Thymus (tissue), 11 donors: Measurements from ENCODE around the gene NDUFB11. TPM values are rescaled to one million over a fixed set of nuclear protein-coding genes. Genes with fewer than 3 reads are reported as not detected.

Experiments used
- DNase-seq, 9 donors: peaks; one replicate each; pipeline ENCODE4 v3.0.0-alpha.2; 2013; ENCODE audit warnings: low spot score in 9 of 9, low read depth in 6 of 9, missing footprints in 1 of 9
- H3K27ac ChIP-seq, 2 donors: one replicate each; pipeline ENCODE4 v1.5.1; 2013; ENCODE audit warnings: control low read depth in 1 of 2, low read depth in 1 of 2, low read length in 1 of 2, mild to moderate bottlenecking in 1 of 2, moderate library complexity in 1 of 2
- H3K27me3 ChIP-seq, 2 donors: one replicate each; pipeline ENCODE4 v1.5.1; 2013; ENCODE audit warnings: low read length in 1 of 2; ENCODE audit not compliant: control insufficient read depth in 2 of 2, insufficient read depth in 1 of 2
- H3K36me3 ChIP-seq, 2 donors: one replicate each; pipeline ENCODE4 v1.5.1; 2013; ENCODE audit warnings: low read length in 1 of 2, mild to moderate bottlenecking in 1 of 2, moderate library complexity in 1 of 2; ENCODE audit not compliant: control insufficient read depth in 2 of 2, insufficient read depth in 2 of 2
- H3K4me1 ChIP-seq, 2 donors: one replicate each; pipeline ENCODE4 v1.5.1; 2013; ENCODE audit warnings: low read length in 2 of 2; ENCODE audit not compliant: control insufficient read depth in 2 of 2, insufficient read depth in 2 of 2
- H3K4me3 ChIP-seq, 2 donors: one replicate each; pipeline ENCODE4 v1.5.1; 2013; ENCODE audit warnings: low read length in 2 of 2, control low read depth in 1 of 2, mild to moderate bottlenecking in 1 of 2
- H3K9me3 ChIP-seq, 2 donors: one replicate each; pipeline ENCODE4 v1.5.1; 2013; ENCODE audit warnings: low read length in 1 of 2, mild to moderate bottlenecking in 1 of 2; ENCODE audit not compliant: control insufficient read depth in 2 of 2, insufficient read depth in 1 of 2
- WGBS: extraction: QIAGEN DNeasy Blood & Tissue Kit; methylation state at CpG from one replicate; pipeline ENCODE4 v1.1.7; 2013; 5-methylcytosine and 5-hydroxymethylcytosine counted together
- polyA plus RNA-seq: library from polyadenylated mRNA; stranded (reverse); fragments of 200-250 nt; gene quantifications from one replicate; pipeline ENCODE4 v1.2.3, GENCODE V29; 2013
- total RNA-seq: library from RNA; stranded (reverse); fragments of 120-200 nt; gene quantifications from one replicate; pipeline ENCODE4 v1.2.4, GENCODE V29; 2013
- donor health status: healthy.

NDUFB11 gene
- total and polyA plus RNA-seq, 2 donors, result 59.2 to 109 TPM

DNA sequence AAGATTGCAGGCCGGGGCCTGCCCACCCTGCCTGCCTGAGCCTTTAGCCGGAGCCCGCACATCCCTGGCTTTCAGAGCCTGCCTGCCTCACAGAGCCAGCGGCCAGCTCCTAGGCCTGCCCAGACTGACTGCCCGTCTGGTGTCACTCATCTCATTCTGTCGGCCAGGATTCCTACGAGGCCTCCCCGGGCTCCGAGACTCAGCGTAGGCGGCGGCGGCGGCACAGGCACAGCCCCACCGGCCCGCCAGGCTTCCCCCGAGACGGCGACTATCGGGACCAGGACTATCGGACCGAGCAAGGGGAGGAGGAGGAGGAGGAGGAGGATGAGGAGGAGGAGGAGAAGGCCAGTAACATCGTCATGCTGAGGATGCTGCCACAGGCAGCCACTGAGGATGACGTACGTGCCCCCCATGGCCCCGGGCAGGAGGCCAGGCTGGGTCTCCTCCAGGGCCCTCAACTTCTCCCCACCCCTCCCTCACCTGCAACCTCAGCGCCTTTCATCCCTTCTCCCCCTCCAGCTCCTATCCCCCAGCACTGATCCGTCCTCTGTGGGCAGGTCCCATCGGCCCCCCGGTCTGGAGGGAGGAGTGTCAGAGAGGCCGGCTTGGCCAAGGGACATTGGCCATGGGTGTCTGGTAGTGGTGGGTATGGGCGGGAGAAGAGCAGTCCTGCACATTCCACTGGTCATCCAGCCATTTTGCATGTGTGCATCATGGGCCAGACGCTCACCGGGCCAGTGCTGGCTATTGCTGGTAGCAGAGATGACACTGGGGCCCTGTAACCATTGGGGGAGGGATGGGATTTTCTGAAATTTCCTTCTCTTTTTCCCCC lies 26.6 kb upstream of the NDUFB11 start:
- Histone ChIP-seq H3K36me3 (peaks cover 52 to 56% of the 10 kb centered on the region in 2 donors), H3K9me3 (no peaks in the 10 kb centered on the region), H3K27ac (no peak overlapping the region), H3K4me3 (no peak overlapping the region), H3K27me3 (no peaks in the 10 kb centered on the region), H3K4me1 (no peaks in the 10 kb centered on the region)
- no peak for DNase-seq
- 98% methylated on average over 34 of the region's 34 CpGs for WGBS

DNA sequence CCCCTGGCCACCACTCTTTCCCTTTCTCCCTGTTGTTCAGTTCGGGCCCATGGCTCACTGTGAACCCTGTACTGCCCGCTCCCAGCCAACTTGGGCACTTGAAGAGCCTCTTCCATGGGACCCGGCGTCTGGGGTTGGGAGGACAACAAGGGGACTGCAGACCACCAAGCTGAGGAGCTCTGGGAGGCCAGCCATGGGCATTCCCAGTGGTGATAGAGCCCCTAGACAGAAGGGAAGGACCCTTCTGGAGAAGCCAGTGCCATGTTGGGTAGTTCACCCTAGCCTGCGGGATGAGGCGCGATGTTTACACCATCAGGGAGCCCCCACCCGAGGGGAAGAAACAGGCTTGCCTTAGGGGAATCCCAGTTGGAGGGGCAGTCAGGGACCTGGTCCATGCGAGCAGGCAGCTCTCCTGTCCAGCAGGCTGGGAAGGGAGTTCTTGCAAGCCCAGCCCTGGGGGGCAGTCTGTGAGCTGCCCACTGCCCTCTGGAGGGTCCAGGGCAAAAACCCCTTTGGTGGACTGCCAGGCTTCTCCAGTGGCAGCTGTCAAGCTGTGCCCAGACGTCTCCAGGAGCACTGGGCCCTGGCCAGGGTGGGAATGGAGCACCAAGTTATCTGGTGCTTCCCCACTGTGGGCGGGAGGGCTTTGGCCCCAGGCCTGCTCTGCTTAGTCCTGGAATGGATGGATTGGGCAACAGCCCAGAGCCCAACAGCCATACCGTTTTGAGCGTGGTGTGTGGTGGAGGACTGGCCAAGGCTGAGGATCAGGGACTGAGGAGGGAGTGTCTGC lies 25.4 kb upstream of the NDUFB11 start:
- H3K36me3 ChIP-seq, result peaks cover 47 to 53% of the 10 kb centered on the region in 2 donors
- DNase-seq, result no peak
- no peaks in the 10 kb centered on the region for H3K9me3 ChIP-seq
- H3K27ac ChIP-seq, result no peak overlapping the region
- no peaks in the 10 kb centered on the region for H3K27me3 ChIP-seq
- WGBS, result 95% methylated on average over 13 of the region's 13 CpGs
- H3K4me1 ChIP-seq, result no peaks in the 10 kb centered on the region
- H3K4me3 ChIP-seq, result no peak overlapping the region

GRCh38 chrX:47169273-47169672 lies 24.8 kb upstream of the NDUFB11 start:
- Histone ChIP-seq H3K36me3 (peaks cover 43 to 53% of the 10 kb centered on the region in 2 donors), H3K27me3 (no peaks in the 10 kb centered on the region), H3K27ac (no peak overlapping the region), H3K4me3 (no peak overlapping the region), H3K9me3 (no peaks in the 10 kb centered on the region), H3K4me1 (no peaks in the 10 kb centered on the region)
- WGBS, result over 99% methylated on average over 19 of the region's 19 CpGs
- DNase-seq, result no peak

GRCh38 chrX:47168495-47169073 lies 24.1 kb upstream of the NDUFB11 start:
- no peak for DNase-seq
- no peak overlapping the region for H3K4me3 ChIP-seq
- H3K36me3 ChIP-seq, result peaks cover 43 to 51% of the 10 kb centered on the region in 2 donors
- no peak overlapping the region for H3K27ac ChIP-seq
- no peaks in the 10 kb centered on the region for H3K9me3 ChIP-seq
- no peaks in the 10 kb centered on the region for H3K4me1 ChIP-seq
- H3K27me3 ChIP-seq, result no peaks in the 10 kb centered on the region
- 96% methylated on average over 6 of the region's 6 CpGs for WGBS

DNA sequence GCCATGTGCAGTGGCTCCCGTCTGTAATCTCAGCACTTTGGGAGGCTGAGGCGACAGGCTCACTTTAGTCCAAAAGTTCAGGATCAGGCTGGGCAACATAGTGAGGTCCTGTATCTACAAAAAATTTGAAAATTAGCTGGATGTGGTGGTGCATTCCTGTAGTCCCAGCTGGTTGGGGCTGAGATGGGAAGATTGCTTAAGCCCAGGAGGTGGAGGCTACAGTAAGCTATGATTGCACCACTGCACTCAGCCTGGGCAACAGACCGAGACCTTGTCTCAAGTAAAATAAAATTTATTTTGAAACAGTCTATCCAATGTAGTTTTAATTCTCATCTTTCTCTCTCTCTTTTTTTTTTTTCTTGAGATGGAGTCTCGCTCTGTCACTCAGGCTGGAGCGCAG lies 21.6 kb upstream of the NDUFB11 start:
- Histone ChIP-seq H3K27me3 (no peaks in the 10 kb centered on the region), H3K27ac (no peak overlapping the region), H3K4me3 (no peak overlapping the region), H3K36me3 (peaks cover 25 to 30% of the 10 kb centered on the region in 2 donors), H3K9me3 (no peaks in the 10 kb centered on the region), H3K4me1 (no peaks in the 10 kb centered on the region)
- WGBS, result 98% methylated on average over 5 of the region's 5 CpGs
- no peak for DNase-seq

DNA sequence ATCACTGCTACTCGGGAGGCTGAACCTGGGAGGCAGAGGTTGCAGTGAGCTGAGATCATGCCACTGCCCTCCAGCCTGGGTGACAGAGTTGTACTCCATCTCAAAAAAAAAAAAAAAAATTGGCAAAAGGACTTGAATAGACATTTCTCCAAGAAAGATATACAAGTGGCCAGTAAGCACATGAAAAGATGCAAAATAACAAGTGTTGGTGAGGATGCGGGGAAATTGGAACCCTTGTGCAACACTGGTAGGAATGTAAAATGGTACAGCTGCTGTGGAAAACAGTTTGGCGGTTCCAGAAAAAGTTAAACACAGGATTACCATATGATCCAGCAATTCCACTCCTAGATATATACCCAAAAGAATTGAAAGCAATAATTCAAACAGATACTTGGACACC lies 19.9 kb upstream of the NDUFB11 start:
- H3K9me3 ChIP-seq, result no peaks in the 10 kb centered on the region
- H3K36me3 ChIP-seq, result peaks cover 11 to 13% of the 10 kb centered on the region in 2 donors
- H3K4me1 ChIP-seq, result no peaks in the 10 kb centered on the region
- no peak overlapping the region for H3K27ac ChIP-seq
- H3K27me3 ChIP-seq, result no peaks in the 10 kb centered on the region
- H3K4me3 ChIP-seq, result no peak overlapping the region
- no peak for DNase-seq
- 97% methylated on average over 3 of the region's 3 CpGs for WGBS

DNA sequence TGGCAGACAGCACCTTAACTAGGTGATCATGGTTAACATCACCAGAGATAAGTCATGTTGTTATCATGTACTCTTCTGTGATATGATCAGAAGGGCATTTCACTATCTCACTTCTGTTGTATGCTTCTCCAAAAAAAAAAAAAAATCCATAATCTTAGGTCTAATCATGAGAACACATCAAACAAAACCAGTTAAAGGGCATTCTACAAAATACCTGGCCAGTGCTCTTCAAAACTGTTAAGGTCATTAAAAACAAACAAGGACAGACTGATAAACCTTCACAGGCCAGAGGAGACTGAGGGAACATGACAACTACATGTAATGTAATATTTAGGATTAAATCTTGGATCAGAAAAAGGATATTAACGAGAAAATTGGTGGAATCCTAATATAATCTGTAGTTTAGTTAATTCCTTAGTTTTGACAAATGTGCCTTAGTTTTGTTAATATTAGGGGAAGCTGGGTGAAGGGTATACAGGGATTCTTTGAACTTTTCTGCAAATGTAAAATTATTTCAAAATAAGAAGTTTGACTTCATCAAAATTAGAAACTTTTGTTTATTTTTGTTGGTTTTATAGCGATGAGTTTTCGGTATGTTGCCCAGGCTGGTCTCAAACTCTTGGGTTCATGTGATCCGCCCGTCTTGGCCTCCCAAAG lies 18.6 kb upstream of the NDUFB11 start:
- Histone ChIP-seq H3K27me3 (no peaks in the 10 kb centered on the region), H3K4me1 (no peaks in the 10 kb centered on the region), H3K4me3 (no peak overlapping the region), H3K9me3 (peaks cover 0 to 5% of the 10 kb centered on the region in 2 donors), H3K36me3 (peaks cover 5 to 13% of the 10 kb centered on the region in 2 donors), H3K27ac (no peak overlapping the region)
- no peak for DNase-seq
- 98% methylated on average over 5 of the region's 5 CpGs for WGBS

- Histone ChIP-seq H3K36me3 (peaks cover 13 to 28% of the 10 kb centered on the region in 2 donors), H3K9me3 (peaks cover 0 to 6% of the 10 kb centered on the region in 2 donors), H3K4me3 (no peak overlapping the region), H3K27me3 (no peaks in the 10 kb centered on the region), H3K4me1 (no peaks in the 10 kb centered on the region), H3K27ac (no peak overlapping the region)
- over 99% methylated on average over 4 of the region's 4 CpGs for WGBS
- DNase-seq, result no peak
Observed at GRCh38 chrX:47160781-47161180, 16.3 kb upstream of the NDUFB11 start.
